Suppressor macrophage treated with lipopolysaccharide for 1 hour (primary cell): ENCODE measurements around the gene PRR19.

Experiments
- DNase-seq, 3 donors: peaks; one replicate each; pipeline ENCODE4 v3.0.0-alpha.2; 2020 to 2022

PRR19 gene

DNA sequence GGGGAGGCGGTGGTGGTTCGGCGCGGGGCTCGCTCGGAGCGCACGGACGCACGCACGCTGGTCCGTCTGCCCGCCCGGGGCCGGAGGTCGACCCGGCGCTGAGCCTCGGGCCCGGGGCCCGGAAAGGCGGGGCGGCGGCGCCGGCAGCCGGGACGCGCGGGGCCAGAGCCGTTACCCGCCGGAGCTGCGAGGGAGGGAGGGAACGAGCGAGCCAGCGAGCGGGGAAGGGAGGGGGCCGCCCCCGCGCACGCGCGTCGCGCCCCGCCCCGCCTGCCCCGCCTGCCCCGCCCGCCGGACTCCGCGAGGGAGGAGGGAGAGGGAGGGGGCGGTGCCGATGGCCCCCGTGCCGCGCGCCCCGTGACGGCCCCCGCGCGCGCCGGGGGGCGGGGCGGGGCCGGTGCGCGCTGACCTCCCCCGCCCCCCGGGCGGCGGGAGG lies 17.8 kb upstream of the PRR19 start:
- DNase-seq = peak; percentile 80 to 96 (median 89)

DNA sequence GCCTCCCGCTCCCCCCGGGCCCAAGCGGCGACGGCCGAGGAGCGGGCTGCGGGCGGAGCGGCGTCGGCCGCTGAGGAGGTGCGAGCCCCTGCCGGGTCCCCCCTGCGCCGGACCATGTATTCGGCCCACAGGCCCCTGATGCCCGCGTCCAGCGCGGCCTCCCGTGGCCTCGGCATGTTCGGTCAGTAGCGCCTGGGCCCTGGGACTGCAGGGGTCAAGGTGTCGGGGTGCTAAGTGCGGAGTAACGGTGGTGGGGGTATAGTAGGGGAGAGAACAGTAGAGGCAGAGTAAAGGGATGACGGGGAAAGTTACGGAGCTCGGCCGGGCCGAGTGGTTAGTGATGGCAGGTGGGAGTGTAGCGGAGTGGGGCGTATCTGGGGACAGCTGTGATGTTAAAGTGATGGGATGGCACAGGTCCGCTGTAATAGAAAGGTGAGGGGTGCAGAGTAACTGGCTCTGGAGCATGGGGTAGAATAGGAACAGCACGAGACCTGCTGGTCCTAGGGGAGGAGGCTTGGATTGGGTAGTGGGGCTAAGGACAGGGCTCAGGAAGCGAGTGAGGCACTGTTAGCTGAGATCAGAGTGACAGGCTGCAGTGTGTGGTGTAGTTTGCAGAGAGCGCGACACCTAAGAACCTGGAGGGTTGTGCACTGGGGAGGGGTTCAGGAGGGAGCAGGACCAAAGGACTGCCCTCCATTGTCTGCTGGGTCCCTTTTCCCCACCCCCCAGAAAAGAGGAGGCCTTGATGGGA lies 17.2 kb upstream of the PRR19 start:
- no peak for DNase-seq

DNA sequence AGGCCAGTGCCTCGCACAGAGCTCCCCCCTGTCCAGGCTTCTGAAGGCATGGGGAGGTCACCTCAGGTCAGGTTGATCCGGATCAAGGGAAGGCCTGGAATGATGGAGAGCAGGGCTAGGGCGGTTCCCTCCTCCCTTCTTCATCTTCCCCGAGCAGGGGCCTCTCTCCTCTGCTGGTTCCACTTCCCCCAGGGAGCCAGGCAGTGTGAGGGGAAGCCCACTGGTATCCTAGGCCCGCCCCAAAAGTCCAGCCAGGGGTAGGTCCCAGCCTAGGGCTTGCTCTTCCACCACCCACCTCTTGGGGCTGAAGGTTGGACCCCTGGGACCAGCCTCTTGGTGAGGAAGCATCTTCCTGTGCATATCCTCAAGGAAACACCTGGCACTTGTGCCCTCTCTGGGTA lies 16.4 kb upstream of the PRR19 start:
- peak; percentile 55 to 69 (median 57) for DNase-seq

DNA sequence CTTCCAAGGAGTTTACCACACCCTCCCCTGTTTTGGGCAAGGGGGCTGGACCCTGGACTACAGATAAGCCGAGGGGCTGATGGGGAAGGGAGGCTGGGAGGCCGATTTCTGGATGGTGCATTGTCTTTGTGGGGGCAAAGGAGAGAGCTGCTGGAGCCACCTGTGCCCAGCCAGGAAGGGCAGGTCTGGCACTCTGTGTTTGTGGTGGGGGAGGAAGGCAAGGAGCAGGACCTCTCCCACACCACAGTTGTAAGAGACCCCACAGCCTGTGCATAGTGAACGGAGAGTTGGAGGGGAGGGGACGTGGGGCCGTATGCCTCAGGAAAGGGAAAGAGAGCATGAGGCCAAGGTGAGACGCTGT lies 16.0 kb upstream of the PRR19 start:
- no peak for DNase-seq

DNA sequence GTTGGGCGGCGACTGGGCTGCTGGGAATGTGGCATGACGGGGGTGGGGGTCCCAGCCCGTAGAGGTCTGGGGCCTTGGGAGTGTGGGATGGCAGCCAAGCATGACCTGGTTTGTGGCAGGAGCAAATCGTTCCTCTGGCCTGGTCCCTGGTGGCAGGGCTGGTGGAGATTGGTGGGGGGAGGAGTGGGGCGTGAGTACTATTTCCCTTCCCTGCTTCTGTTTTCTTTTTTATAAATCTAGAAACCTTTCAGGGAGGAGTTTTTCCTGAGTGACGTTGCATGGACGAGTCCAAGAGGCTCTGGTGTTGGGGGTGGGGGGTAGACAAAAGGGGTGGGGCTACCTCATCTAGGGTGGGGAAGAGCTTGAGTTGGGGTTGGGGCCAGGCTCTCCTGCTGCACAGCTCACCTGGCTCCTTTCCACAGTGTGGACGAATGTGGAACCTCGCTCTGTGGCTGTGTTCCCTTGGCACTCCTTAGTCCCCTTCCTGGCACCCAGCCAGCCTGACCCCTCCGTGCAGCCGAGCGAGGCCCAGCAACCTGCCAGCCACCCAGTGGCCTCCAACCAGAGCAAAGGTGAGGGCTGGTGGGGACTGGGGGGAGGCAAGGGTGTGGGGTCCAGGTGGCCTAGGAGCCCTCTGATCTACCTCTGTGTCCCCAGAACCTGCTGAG lies 15.4 kb upstream of the PRR19 start:
- DNase-seq = peak in 2 of 3 donors; percentile 36 to 42

DNA sequence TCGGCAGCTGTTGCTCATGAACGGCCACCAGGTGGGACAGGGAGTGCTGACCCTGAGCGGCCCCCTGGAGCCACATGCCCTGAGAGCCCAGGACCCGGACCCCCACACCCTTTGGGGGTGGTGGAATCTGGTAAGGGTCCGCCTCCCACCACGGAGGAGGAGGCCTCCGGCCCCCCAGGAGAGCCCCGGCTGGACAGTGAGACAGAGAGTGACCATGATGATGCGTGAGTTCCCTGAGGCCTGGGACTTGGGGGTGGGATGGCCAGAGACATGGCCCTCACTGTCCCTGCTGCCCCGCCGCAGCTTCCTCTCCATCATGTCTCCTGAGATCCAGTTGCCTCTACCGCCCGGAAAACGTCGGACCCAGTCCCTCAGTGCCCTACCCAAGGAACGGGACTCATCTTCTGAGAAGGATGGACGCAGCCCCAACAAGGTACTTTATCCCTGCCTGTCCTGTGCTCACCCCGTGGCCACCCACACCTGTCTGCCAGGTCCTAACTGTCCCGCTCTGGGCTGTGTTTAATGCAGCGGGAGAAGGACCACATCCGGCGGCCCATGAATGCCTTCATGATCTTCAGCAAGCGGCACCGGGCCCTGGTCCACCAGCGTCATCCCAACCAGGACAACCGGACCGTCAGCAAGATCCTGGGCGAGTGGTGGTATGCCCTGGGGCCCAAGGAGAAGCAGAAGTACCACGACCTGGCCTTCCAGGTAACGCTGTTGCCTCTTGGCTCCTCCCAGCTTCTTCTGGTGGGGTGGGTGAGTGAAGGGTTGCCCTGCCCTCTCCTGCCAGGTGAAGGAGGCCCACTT lies 14.7 kb upstream of the PRR19 start:
- no peak for DNase-seq

DNA sequence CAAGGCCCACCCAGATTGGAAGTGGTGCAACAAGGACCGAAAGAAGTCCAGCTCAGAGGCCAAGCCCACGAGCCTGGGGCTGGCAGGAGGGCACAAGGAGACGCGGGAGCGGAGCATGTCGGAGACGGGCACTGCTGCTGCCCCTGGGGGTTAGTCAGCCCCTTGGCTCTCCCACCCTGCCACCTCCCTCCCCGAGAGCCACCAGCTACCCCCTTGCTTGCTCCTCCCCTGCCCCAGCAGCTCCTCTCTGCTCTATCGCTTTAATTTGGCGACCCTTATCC lies 14.2 kb upstream of the PRR19 start:
- no peak for DNase-seq

DNA sequence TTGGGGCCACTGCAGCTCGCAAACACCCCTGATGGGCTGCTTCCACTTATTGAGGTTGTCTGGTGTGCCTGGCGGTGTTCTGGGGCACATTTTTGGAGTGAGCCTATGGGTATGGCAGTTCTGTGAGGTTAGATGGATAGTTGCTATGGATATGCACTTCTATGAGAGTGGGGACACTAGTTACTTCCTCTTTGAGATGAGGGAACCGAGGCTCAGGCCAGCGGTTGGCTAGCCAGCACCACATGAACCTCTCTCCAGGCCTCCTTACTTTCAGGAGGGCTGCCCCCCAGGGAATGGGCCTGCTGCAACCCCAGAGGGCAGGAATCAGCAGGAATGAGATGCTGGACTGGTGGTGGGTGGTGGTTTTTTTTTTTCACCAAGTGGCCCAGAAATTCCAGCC lies 13.5 kb upstream of the PRR19 start:
- no peak for DNase-seq

DNA sequence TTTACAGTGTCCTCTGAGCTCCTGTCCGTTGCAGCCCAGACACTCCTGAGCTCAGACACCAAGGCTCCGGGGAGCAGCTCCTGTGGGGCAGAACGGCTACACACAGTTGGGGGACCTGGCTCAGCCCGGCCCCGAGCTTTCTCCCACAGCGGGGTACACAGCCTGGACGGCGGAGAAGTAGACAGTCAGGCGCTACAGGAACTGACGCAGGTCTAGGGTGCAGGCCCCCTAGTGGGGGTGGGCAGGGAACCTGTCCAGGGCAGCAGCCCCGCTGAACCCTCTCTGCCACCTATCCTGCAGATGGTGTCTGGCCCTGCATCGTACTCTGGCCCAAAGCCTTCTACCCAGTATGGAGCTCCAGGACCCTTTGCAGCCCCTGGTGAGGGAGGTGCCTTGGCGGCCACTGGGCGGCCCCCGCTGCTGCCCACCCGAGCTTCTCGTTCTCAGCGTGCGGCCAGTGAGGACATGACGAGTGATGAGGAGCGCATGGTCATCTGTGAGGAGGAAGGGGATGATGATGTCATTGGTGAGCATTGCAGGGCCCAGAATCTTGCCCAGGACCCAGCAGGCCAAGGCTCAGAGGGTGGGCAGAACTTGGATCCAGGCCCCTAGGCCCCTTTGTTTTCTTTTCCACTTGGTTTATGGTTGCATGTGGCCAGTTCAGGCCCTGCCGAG lies 12.9 kb upstream of the PRR19 start:
- no peak for DNase-seq

DNA sequence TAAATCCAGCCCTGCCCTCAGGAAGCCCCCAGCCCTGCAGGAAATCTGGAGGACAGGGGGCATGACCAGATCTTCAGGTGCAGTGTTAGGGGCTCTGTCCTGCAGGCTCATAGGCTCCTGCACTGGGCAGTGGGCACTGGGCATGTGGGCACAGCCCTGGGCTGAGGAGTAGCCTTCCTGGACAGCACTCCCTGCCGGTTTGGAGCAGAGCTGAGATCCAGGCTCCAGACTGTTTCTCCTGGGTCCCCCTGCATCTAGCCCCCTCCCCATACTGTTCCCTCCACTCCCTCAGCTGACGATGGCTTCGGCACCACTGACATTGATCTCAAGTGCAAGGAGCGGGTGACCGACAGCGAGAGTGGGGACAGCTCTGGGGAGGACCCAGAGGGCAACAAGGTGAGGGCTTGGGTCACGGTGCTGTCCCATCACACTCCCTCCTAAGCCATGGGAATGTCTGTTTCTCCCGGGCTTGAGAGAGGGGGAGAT lies 12.3 kb upstream of the PRR19 start:
- DNase-seq = no peak

DNA sequence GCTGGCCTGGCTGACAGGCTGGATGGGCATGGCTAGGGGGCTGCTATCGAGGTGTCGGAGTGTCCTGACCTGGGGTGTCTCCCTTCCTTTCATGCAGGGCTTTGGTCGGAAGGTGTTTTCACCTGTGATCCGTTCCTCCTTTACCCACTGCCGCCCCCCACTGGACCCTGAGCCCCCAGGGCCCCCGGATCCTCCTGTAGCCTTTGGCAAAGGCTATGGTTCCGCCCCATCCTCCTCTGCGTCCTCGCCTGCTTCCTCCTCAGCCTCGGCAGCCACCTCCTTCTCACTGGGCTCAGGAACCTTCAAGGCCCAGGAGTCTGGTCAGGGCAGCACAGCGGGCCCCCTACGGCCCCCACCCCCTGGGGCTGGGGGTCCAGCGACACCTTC lies 11.8 kb upstream of the PRR19 start:
- no peak for DNase-seq

DNA sequence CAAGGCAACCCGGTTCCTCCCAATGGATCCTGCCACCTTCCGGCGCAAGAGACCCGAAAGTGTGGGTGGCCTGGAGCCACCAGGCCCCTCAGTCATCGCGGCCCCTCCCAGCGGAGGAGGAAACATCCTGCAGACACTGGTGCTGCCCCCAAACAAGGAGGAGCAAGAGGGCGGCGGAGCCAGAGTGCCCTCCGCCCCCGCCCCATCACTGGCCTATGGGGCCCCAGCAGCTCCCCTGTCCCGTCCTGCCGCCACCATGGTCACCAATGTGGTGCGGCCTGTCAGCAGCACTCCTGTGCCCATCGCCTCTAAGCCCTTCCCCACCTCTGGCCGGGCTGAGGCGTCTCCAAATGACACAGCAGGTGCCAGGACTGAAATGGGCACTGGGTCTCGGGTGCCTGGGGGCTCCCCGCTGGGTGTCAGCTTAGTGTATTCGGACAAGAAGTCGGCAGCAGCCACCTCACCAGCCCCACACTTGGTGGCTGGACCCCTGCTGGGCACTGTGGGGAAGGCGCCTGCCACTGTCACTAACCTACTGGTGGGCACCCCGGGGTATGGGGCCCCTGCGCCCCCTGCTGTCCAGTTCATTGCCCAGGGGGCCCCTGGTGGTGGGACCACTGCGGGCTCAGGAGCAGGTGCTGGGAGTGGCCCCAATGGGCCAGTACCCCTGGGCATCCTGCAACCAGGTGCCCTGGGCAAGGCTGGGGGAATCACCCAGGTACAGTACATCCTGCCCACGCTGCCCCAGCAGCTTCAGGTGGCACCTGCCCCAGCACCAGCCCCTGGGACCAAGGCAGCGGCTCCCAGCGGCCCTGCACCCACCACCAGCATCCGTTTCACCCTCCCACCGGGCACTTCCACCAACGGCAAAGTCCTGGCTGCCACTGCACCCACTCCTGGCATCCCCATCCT lies 11.2 kb upstream of the PRR19 start:
- peak; percentile 46 to 70 (median 48) for DNase-seq

DNA sequence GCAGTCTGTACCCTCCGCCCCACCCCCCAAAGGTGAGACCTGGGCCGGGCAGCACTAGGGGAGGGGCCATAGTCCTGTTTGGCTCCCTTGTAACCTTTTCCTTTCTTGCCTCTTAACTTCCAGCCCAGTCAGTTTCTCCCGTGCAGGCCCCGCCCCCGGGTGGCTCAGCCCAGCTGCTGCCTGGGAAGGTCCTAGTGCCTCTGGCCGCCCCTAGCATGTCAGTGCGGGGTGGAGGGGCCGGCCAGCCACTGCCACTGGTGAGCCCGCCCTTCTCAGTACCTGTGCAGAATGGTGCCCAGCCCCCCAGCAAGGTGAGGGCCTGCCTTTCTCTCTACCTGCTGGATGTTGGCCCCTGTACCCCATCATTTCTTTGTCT lies 10.5 kb upstream of the PRR19 start:
- no peak for DNase-seq

DNA sequence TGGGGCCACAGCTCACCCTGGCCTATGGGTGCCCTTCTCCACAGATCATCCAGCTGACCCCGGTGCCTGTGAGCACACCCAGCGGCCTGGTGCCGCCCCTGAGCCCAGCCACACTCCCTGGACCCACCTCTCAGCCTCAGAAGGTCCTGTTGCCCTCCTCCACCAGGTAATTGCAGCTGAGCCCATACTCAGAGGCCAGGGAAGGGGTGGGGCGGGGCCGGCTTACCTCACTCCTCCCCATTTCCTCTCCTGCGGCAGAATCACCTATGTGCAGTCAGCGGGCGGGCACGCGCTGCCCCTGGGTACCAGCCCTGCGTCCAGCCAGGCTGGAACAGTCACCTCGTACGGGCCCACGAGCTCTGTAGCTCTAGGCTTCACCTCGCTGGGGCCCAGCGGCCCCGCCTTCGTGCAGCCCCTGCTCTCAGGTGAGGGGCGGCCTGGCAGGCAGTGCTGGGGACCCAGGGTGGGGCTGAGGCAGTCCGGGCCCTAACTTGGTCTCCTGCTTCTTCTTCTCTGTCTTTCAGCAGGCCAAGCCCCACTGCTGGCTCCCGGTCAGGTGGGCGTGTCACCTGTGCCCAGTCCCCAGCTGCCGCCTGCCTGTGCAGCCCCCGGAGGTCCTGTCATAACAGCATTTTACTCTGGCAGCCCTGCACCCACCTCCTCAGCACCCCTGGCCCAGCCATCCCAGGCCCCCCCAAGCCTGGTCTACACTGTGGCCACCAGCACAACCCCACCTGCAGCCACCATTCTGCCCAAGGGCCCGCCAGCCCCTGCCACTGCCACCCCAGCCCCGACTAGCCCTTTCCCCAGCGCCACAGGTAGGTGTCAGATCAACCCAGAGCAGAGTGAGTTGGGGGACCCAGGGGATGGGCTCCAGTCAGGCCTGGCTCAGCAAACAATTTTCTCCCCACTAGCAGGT lies 9.6 kb upstream of the PRR19 start:
- no peak for DNase-seq

DNA sequence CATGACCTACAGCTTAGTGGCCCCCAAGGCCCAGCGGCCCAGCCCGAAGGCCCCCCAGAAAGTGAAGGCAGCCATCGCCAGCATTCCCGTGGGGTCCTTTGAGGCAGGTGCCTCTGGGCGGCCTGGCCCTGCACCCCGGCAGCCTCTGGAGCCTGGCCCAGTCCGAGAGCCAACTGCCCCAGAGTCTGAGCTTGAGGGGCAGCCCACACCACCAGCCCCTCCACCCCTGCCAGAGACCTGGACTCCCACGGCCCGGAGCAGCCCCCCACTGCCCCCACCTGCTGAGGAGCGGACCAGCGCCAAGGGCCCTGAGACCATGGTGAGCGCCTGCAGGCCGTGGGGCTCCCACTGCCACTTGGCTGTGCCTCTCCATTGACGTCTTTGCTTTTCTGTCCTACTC lies 9.0 kb upstream of the PRR19 start:
- DNase-seq = no peak

DNA sequence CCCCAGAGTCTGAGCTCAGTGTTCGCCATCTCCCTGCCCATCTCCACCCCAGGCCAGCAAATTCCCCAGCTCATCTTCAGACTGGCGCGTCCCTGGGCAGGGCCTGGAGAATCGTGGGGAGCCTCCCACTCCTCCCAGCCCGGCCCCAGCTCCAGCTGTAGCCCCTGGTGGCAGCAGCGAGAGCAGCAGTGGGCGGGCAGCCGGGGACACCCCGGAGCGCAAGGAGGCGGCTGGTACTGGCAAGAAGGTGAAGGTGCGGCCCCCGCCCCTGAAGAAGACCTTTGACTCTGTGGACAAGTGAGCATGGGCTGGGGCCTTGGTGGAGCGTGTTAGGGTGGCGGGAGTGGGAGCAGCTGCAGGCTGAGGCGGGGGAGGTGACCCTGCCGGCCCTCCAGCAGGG lies 8.4 kb upstream of the PRR19 start:
- DNase-seq = no peak

DNA sequence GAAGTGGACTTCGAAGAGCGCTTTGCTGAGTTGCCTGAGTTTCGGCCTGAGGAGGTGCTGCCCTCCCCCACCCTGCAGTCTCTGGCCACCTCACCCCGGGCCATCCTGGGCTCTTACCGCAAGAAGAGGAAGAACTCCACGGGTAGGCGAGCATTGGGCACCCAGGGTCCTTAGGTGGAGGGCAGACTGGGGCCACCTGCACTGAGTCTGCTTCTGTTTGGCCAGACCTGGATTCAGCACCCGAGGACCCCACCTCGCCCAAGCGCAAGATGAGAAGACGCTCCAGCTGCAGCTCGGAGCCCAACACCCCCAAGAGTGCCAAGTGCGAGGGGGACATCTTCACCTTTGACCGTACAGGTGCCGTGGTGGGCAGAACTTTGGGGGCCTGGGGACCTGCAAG lies 8.0 kb upstream of the PRR19 start:
- no peak for DNase-seq

DNA sequence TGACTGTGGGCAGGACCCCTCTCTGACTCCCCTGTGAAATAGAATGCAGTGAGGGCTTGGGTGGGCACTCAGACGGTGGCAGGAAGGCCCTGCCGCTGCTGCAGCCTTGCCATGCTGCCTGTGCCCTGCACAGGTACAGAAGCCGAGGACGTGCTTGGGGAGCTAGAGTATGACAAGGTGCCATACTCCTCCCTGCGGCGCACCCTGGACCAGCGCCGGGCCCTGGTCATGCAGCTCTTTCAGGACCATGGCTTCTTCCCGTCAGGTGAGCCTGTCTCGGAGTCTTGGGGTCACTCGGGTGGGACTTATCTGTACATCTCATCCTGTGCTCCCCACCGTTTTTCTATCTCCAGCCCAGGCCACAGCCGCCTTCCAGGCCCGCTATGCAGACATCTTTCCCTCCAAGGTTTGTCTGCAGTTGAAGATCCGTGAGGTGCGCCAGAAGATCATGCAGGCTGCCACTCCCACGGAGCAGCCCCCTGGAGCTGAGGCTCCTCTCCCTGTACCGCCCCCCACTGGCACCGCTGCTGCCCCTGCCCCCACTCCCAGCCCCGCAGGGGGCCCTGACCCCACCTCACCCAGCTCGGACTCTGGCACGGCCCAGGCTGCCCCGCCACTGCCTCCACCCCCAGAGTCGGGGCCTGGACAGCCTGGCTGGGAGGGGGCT lies 7.3 kb upstream of the PRR19 start:
- DNase-seq = no peak

DNA sequence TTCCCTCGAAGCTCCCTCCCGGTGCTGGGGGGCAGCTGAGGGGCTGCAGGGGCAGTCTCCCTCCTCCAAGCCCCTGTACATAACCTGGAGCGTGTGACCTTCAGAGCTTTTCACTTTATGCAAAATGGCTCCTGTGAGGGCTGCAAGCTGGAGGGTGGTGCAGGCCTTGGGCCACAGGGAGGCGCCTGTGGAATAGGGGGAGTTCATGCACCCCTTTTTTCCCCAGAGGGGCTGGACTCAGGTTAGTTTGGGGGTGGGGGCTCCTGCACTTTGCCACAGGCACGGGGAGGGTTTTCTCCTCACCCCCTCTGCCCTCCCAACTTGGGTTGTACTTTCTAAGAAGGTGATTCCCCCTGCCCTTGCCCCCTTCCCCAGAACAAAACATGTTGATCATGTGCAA lies 6.6 kb upstream of the PRR19 start:
- no peak for DNase-seq

DNA sequence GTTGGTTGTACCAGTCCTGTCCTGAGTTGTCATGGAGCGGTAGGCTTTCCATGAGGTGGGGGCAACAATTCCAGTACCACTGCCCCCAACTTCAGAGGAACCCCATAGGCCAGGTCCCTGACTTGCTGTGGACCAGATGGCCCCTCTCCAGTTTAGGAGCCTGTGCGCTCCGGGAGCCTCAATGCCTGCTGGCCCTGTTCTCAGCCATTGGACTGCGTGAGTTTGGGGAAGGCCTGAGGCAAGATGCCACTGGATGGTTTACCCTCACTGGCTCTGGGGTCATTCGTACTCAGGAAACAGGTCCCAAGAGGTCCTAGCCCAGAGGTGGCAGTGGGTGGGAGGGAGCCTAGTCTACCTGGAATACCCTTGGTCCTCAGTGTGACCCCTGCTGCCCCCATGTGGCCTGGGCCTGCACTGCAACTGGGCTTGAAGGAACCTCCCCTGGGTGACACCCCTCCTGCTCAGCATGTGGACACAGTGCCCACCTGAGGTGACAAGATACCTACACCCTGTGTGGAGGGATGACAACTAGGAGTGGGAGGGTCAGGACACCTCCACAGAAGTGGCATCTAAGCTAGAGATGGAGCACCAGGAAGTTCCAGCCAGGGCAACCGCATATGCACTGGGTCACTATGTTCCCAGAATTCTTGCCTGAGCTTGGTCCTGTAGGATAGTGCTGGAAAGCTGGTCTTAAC lies 6.0 kb upstream of the PRR19 start:
- DNase-seq = peak; percentile 75 to 84 (median 77)
